H1 (cell line): ENCODE data around the gene UBE2E3. TPM values are rescaled to one million over a fixed set of nuclear protein-coding genes. Genes with fewer than 3 reads are reported as not detected.

Source experiments
- CTCF ChIA-PET: fragments of 300-600 bp; sonication (Branson Sonifier 250); formaldehyde crosslinking; loops from one replicate; lab custom pipeline; 2021; ENCODE audit not compliant: partially characterized antibody; lab: Charles Lee
- POLR2A ChIA-PET: fragments of 300-600 bp; sonication (Branson Sonifier 250); formaldehyde crosslinking; loops from one replicate; lab custom pipeline; 2021; ENCODE audit warnings: inconsistent platforms; ENCODE audit not compliant: partially characterized antibody; lab: Charles Lee
- DNase-seq, 2 experiments: peaks; one replicate each; pipeline versions ENCODE4 v3.0.0 to v3.0.0-alpha.2; 2010 to 2022; ENCODE audit warnings: low spot score in 2 of 2, low read depth in 1 of 2, mixed read lengths in 1 of 2
- FAIRE-seq: peaks from 2 replicates; lab custom pipeline; 2011; peaks lifted over from hg19 to GRCh38; lab: Jason Lieb, UNC
- H2AFZ ChIP-seq: 2 replicates; pipeline ENCODE4 v1.8.1; 2012; ENCODE audit warnings: low read length, inconsistent platforms
- H2AK5ac ChIP-seq: 2 replicates; pipeline ENCODE4 v1.6.1; 2013; ENCODE audit warnings: low read depth, low read length
- H2BK120ac ChIP-seq: replicated peaks from 2 replicates; pipeline ENCODE3; 2013; ENCODE audit warnings: low read depth, low read length, inconsistent platforms
- H2BK12ac ChIP-seq: 2 replicates; pipeline ENCODE4 v1.6.1; 2013; ENCODE audit warnings: low read depth, low read length
- H2BK15ac ChIP-seq: 2 replicates; pipeline ENCODE4 v1.6.1; 2013; ENCODE audit warnings: low read length
- H2BK20ac ChIP-seq: 2 replicates; pipeline ENCODE4 v1.6.1; 2013; ENCODE audit warnings: low read length
- H2BK5ac ChIP-seq: 2 replicates; pipeline ENCODE4 v1.6.1; 2013; ENCODE audit warnings: low read depth, low read length
- H3K14ac ChIP-seq: 2 replicates; pipeline ENCODE4 v1.6.1; 2013; ENCODE audit warnings: inconsistent platforms; ENCODE audit not compliant: insufficient read length
- H3K18ac ChIP-seq: 2 replicates; pipeline ENCODE4 v1.6.1; 2013; ENCODE audit warnings: low read length; ENCODE audit errors: extremely low read depth
- H3K23ac ChIP-seq: 2 replicates; pipeline ENCODE4 v1.6.1; 2013; ENCODE audit warnings: inconsistent platforms; ENCODE audit not compliant: insufficient read length
- H3K23me2 ChIP-seq: 2 replicates; pipeline ENCODE4 v1.6.1; 2013; ENCODE audit warnings: low read depth, low read length
- H3K27ac ChIP-seq: 2 replicates; pipeline ENCODE4 v1.6.1; 2011; ENCODE audit warnings: low read depth, low read length, inconsistent platforms
- H3K27me3 ChIP-seq, 4 experiments: replicated peaks in 1 of 4; 1 replicate in 1 of 4; 2 replicates in 3 of 4; pipeline versions ENCODE4 v1.6.1 to v1.8.1; 2011 to 2013; ENCODE audit warnings: low read length in 3 of 4, mild to moderate bottlenecking in 3 of 4, inconsistent platforms in 2 of 4, mixed read lengths in 2 of 4, moderate library complexity in 1 of 4; ENCODE audit not compliant: control insufficient read depth in 3 of 4, insufficient read depth in 3 of 4; ENCODE audit errors: extremely low read depth in 1 of 4
- H3K36me3 ChIP-seq, 4 experiments: 2 replicates each; pipeline versions ENCODE4 v1.6.1 to v1.8.1; 2011 to 2013; ENCODE audit warnings: mild to moderate bottlenecking in 4 of 4, low read length in 3 of 4, moderate library complexity in 2 of 4, control low read depth in 1 of 4, inconsistent platforms in 1 of 4; ENCODE audit not compliant: insufficient read depth in 4 of 4, control insufficient read depth in 2 of 4
- H3K4ac ChIP-seq: replicated peaks from 2 replicates; pipeline ENCODE3; 2013; ENCODE audit warnings: low read length, low read depth, mixed read lengths, inconsistent platforms; ENCODE audit not compliant: insufficient read length
- H3K4me1 ChIP-seq, 4 experiments: replicated peaks in 1 of 4; 1 replicate in 1 of 4; 2 replicates in 3 of 4; pipeline versions ENCODE4 v1.6.1 to v1.8.1; 2011 to 2013; ENCODE audit warnings: low read length in 3 of 4, inconsistent platforms in 2 of 4, mixed read lengths in 1 of 4; ENCODE audit not compliant: insufficient read depth in 4 of 4, control insufficient read depth in 3 of 4
- H3K4me2 ChIP-seq, 2 experiments: 2 replicates each; pipeline versions ENCODE4 v1.6.1 to v1.8.1; 2011 to 2013; ENCODE audit warnings: low read depth in 2 of 2, low read length in 2 of 2, control low read depth in 1 of 2, inconsistent platforms in 1 of 2, mild to moderate bottlenecking in 1 of 2; ENCODE audit not compliant: insufficient read depth in 1 of 2
- H3K4me3 ChIP-seq, 4 experiments: fragments of 200-600, 300-600 bp in 1 of 4; sonication (generic), shearing (Covaris generic), sonication (Bioruptor Twin) in 1 of 4; 2 replicates each; pipeline versions ENCODE4 v1.5.1 to v1.8.1; 2011 to 2016; ENCODE audit warnings: low read length in 4 of 4, low read depth in 3 of 4, control low read depth in 2 of 4, inconsistent platforms in 2 of 4, mild to moderate bottlenecking in 2 of 4, mixed read lengths in 1 of 4, moderate library complexity in 1 of 4; ENCODE audit not compliant: insufficient read depth in 2 of 4; ENCODE audit errors: extremely low read depth in 1 of 4
- H3K56ac ChIP-seq: replicated peaks from 2 replicates; pipeline ENCODE3; 2013; ENCODE audit warnings: low read depth, mild to moderate bottlenecking, mixed read lengths, low read length, inconsistent platforms; ENCODE audit not compliant: insufficient read length
- H3K79me1 ChIP-seq: 2 replicates; pipeline ENCODE4 v1.6.1; 2013; ENCODE audit warnings: low read depth, low read length, control low read depth
- H3K79me2 ChIP-seq, 2 experiments: 2 replicates each; pipeline versions ENCODE4 v1.6.1 to v1.8.1; 2012 to 2013; ENCODE audit warnings: low read length in 2 of 2, mild to moderate bottlenecking in 2 of 2, inconsistent platforms in 1 of 2; ENCODE audit not compliant: insufficient read depth in 2 of 2, control insufficient read depth in 1 of 2
- H3K9ac ChIP-seq, 4 experiments: replicated peaks in 1 of 4; 1 replicate in 1 of 4; 2 replicates in 3 of 4; pipeline versions ENCODE4 v1.6.1 to v1.8.1; 2011 to 2013; ENCODE audit warnings: low read depth in 3 of 4, low read length in 3 of 4, control low read depth in 2 of 4, mild to moderate bottlenecking in 2 of 4, moderate library complexity in 2 of 4, inconsistent platforms in 1 of 4; ENCODE audit errors: extremely low read depth in 1 of 4
- H3K9me3 ChIP-seq, 2 experiments: 2 replicates each; pipeline versions ENCODE4 v1.6.1 to v1.8.1; 2012 to 2013; ENCODE audit warnings: mild to moderate bottlenecking in 2 of 2, moderate library complexity in 2 of 2, control low read depth in 1 of 2, inconsistent platforms in 1 of 2, low read depth in 1 of 2, low read length in 1 of 2, mixed read lengths in 1 of 2; ENCODE audit not compliant: insufficient read depth in 2 of 2
- H4K20me1 ChIP-seq, 2 experiments: replicated peaks in 1 of 2; 2 replicates each; pipeline versions ENCODE3 to v1.8.1; 2011 to 2013; ENCODE audit warnings: inconsistent platforms in 2 of 2, low read length in 2 of 2, mild to moderate bottlenecking in 1 of 2; ENCODE audit not compliant: insufficient read depth in 2 of 2, control insufficient read depth in 1 of 2
- H4K5ac ChIP-seq: 2 replicates; pipeline ENCODE4 v1.6.1; 2013; ENCODE audit warnings: low read length, low read depth, mixed read lengths, inconsistent platforms; ENCODE audit not compliant: insufficient read length
- H4K8ac ChIP-seq: 2 replicates; pipeline ENCODE4 v1.8.0; 2013; ENCODE audit warnings: mild to moderate bottlenecking, moderate library complexity, low read length, inconsistent platforms; ENCODE audit not compliant: insufficient read depth; ENCODE audit errors: extremely low read depth
- H4K91ac ChIP-seq: replicated peaks from 2 replicates; pipeline ENCODE3; 2013; ENCODE audit warnings: low read length, mixed read lengths, inconsistent platforms; ENCODE audit not compliant: insufficient read length
- CHD2 ChIP-seq: IDR thresholded peaks from 2 replicates; pipeline ENCODE4 v1.6.1; 2012; ENCODE audit warnings: low read length, improper control_type of control experiment
- WGBS, 2 experiments: shearing (Covaris generic) in 1 of 2; methylation state at CpG; one replicate each; pipeline versions ENCODE4 v1.1.6 to v1.1.7; 2013 to 2015; ENCODE audit warnings: low lambda C conversion rate in 2 of 2, mixed read lengths in 2 of 2, inconsistent platforms in 1 of 2, low coverage in 1 of 2, missing lambda C conversion rate in 1 of 2; ENCODE audit not compliant: insufficient replicate concordance in 2 of 2, insufficient coverage in 1 of 2, insufficient read length in 1 of 2; ENCODE audit errors: extremely low coverage in 1 of 2, missing lambda C conversion rate in 1 of 2; 5-methylcytosine and 5-hydroxymethylcytosine counted together
- polyA plus RNA-seq, 7 experiments: library from polyadenylated mRNA; depleted of rRNA in 3 of 7; stranded (reverse) in 5 of 7; unstranded in 2 of 7; fragments of >200 nt in 5 of 7; fragments of 200-250 nt in 2 of 7; gene quantifications; 1 replicate in 5 of 7; 2 replicates in 1 of 7; 4 replicates in 1 of 7; pipeline versions ENCODE4 v1.2.1 to v1.2.3, GENCODE V29; 2011 to 2013; ENCODE audit warnings: missing spikeins in 2 of 7, mixed read lengths in 2 of 7
- total RNA-seq: library from RNA; stranded (reverse); fragmentation: NEBNext Ultra II Directional; extraction: Animal tissue kit (Norgen Biotek cat#: 25700); gene quantifications from 2 replicates; pipeline ENCODE4 v1.2.1, GENCODE V29; 2021

The UBE2E3 gene
- total and polyA plus RNA-seq, 2 of the 8 experiments (the other 6 are each of a cell fraction or from before 2014, with no cell fraction given), result 106 to 132 TPM

DNA sequence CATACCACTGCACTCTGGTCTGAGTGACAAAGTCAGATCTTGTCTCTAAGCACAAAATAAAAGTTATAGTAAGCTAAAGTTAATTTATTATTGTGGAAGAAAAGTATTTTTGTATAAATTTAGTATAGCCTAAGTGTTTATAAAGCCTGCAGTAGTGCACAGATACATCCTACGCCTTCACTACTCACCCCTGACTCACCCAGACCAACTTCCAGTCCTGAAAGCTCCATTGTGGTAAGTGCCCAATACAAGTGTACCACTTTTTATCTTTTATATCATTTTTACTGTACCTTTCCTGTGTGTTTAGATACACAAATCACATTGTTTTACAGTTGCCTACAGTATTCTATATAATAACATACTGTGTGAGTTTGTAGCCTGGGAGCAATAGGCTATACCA is 57.5 kb downstream of the UBE2E3 start:
- peaks cover 0 to 2% of the 10 kb centered on the region in 2 experiments for H4K20me1 ChIP-seq
- H4K8ac ChIP-seq, result no peak overlapping the region
- H2AK5ac ChIP-seq, result no peak overlapping the region
- no peak overlapping the region for H3K27ac ChIP-seq
- POLR2A ChIA-PET, result no interaction called here
- H3K27me3 ChIP-seq, result no peaks in the 10 kb centered on the region
- peaks cover 0 to 68% of the 10 kb centered on the region in 2 experiments; a peak in 2 of 4 replicates for H3K79me2 ChIP-seq
- CTCF ChIA-PET, result interaction anchor here (1.0 kb wide), 1 partner anchor 9 kb away, joined by 3 read pairs; no protein-coding TSS in a partner anchor
- no peak overlapping the region for H2BK15ac ChIP-seq
- H3K23me2 ChIP-seq, result no peaks in the 10 kb centered on the region
- H2AFZ ChIP-seq, result no peak overlapping the region
- H3K9me3 ChIP-seq, result no peaks in the 10 kb centered on the region
- no peak overlapping the region for H3K4me3 ChIP-seq
- H3K14ac ChIP-seq, result no peak overlapping the region
- H3K56ac ChIP-seq, result no peak overlapping the region
- H3K9ac ChIP-seq, result no peak overlapping the region
- TF ChIP-seq CHD2, result no peak
- TF ChIP-seq, all 59 proteins: peak for 0
- WGBS, 2 experiments, result 100% methylated on average over 1 of the region's 1 CpG; no CpG with 5 or more reads in 1 of the 2 experiments
- Histone ChIP-seq H3K36me3 (no peaks in the 10 kb centered on the region), H4K91ac (no peak overlapping the region), H2BK5ac (no peak overlapping the region), H3K18ac (no peak overlapping the region), H2BK120ac (no peak overlapping the region), H4K5ac (no peak overlapping the region), H3K4ac (no peak overlapping the region), H2BK12ac (no peak overlapping the region), H3K4me2 (no peak overlapping the region), H3K79me1 (peaks cover 2% of the 10 kb centered on the region), H2BK20ac (no peak overlapping the region), H3K4me1 (no peaks in the 10 kb centered on the region), H3K23ac (no peak overlapping the region)
- DNase-seq, result no peak
- no peak for FAIRE-seq
